ENCODE measurements around the gene IL17C.

The IL17C gene

DNA sequence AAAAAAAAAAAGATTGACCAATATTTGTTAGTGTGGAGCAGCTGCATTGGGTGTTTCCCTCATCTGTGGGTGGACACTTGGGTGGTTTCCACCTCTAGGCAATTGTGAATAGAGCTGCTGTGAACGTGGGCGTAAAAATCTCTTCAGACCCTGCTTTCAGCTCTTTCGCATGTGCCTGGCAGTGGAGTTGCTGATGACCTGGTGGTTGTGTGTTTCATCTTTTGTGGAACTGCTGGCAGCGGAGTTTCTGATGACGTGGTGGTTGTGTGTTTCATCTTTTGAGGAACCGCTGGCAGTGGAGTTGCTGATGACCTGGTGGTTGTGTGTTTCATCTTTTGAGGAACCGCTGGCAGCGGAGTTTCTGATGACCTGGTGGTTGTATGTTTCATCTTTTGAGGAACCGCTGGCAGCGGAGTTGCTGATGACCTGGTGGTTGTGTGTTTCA is 46.8 kb upstream of the IL17C start:
- H3K4me3 ChIP-seq (ENCODE audit: low read length), result no peak overlapping the region
- TF ChIP-seq, protein P1, sequence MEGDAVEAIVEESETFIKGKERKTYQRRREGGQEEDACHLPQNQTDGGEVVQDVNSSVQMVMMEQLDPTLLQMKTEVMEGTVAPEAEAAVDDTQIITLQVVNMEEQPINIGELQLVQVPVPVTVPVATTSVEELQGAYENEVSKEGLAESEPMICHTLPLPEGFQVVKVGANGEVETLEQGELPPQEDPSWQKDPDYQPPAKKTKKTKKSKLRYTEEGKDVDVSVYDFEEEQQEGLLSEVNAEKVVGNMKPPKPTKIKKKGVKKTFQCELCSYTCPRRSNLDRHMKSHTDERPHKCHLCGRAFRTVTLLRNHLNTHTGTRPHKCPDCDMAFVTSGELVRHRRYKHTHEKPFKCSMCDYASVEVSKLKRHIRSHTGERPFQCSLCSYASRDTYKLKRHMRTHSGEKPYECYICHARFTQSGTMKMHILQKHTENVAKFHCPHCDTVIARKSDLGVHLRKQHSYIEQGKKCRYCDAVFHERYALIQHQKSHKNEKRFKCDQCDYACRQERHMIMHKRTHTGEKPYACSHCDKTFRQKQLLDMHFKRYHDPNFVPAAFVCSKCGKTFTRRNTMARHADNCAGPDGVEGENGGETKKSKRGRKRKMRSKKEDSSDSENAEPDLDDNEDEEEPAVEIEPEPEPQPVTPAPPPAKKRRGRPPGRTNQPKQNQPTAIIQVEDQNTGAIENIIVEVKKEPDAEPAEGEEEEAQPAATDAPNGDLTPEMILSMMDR (IDR thresholded peaks at IDR 0.05; ENCODE audit: low read depth, low read length, poor library complexity, severe bottlenecking), result no peak
- no peak for TF ChIP-seq EZH2phosphoT487 (IDR thresholded peaks at IDR 0.05; ENCODE audit: borderline replicate concordance, low read length)
- H4K20me1 ChIP-seq (ENCODE audit: control insufficient read depth, insufficient read depth, low read depth, low read length), result peaks cover 3% of the 10 kb centered on the region
- no peaks in the 10 kb centered on the region for H3F3A ChIP-seq (ENCODE audit: control insufficient read depth, insufficient read depth)
- no peak overlapping the region for H3K27ac ChIP-seq (ENCODE audit: low read depth, low read length)
- no peaks in the 10 kb centered on the region for H3K9me2 ChIP-seq (replicated peaks; ENCODE audit: control insufficient read depth, low read length)
- H3K4me1 ChIP-seq (ENCODE audit: control insufficient read depth, low read length), result no peaks in the 10 kb centered on the region
- no peaks in the 10 kb centered on the region for H3K27me3 ChIP-seq (ENCODE audit: control insufficient read depth, low read length)
- H3K36me3 ChIP-seq (ENCODE audit: control insufficient read depth, low read length), result peaks cover 67% of the 10 kb centered on the region
- H3K79me2 ChIP-seq (ENCODE audit: control insufficient read depth, low read length), result peaks cover 67% of the 10 kb centered on the region
- H3K4me2 ChIP-seq (ENCODE audit: low read length), result no peak overlapping the region
- no peaks in the 10 kb centered on the region for H3K9me3 ChIP-seq (ENCODE audit: control insufficient read depth, insufficient read depth, low read length)

DNA sequence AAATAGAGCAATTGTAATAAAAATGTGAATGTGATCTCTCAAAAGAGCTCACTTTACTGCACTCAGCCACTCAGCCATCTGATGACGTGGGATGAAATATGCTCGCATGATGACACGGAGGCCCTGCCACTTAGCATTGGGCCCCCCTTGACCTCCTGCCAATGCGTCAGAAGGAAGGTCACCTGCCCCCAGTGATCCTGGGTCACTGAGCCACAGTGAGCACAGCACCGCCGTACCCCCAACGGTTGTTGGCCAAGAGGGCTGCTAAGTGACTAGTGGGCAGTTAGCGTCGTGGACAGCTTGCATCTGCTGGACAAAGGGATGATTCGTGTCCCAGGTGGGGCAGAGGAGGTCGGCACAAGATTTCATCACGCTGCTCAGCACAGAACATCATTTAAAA is 45.3 kb upstream of the IL17C start:
- no peaks in the 10 kb centered on the region for H3K27me3 ChIP-seq (ENCODE audit: control insufficient read depth, low read length)
- H3K4me3 ChIP-seq (ENCODE audit: low read length), result no peak overlapping the region
- peaks cover 3% of the 10 kb centered on the region for H4K20me1 ChIP-seq (ENCODE audit: control insufficient read depth, insufficient read depth, low read depth, low read length)
- H3K4me2 ChIP-seq (ENCODE audit: low read length), result no peak overlapping the region
- no peak overlapping the region for H3K27ac ChIP-seq (ENCODE audit: low read depth, low read length)
- peaks cover 75% of the 10 kb centered on the region for H3K79me2 ChIP-seq (ENCODE audit: control insufficient read depth, low read length)
- no peaks in the 10 kb centered on the region for H3F3A ChIP-seq (ENCODE audit: control insufficient read depth, insufficient read depth)
- no peak for TF ChIP-seq EZH2phosphoT487 (IDR thresholded peaks at IDR 0.05; ENCODE audit: borderline replicate concordance, low read length)
- TF ChIP-seq, protein P1 (IDR thresholded peaks at IDR 0.05; ENCODE audit: low read depth, low read length, poor library complexity, severe bottlenecking), result no peak
- H3K9me3 ChIP-seq (ENCODE audit: control insufficient read depth, insufficient read depth, low read length), result no peaks in the 10 kb centered on the region
- no peaks in the 10 kb centered on the region for H3K9me2 ChIP-seq (replicated peaks; ENCODE audit: control insufficient read depth, low read length)
- peaks cover 63% of the 10 kb centered on the region for H3K36me3 ChIP-seq (ENCODE audit: control insufficient read depth, low read length)
- H3K4me1 ChIP-seq (ENCODE audit: control insufficient read depth, low read length), result no peaks in the 10 kb centered on the region

DNA sequence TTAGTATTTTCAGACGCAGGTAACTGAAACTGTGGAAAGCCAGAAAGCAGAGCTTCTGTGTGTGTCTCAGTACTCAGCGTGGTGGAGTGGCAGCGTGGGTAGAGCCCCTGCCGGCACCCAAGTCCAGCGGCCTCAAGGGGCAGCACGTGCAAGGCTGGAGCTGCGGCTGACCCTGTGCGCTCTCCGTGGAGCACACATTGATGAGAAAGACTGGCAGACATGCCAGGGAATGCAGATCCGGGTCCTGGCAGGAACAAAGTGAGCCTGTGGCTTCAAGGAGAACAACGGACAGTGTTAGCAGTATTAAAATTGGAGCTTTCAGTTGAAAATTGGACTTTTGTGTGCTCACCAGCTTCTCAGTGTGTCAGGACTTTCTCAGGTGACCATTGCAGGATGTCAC is 44.9 kb upstream of the IL17C start:
- peaks cover 63% of the 10 kb centered on the region for H3K36me3 ChIP-seq (ENCODE audit: control insufficient read depth, low read length)
- H3K27ac ChIP-seq (ENCODE audit: low read depth, low read length), result no peak overlapping the region
- H3K27me3 ChIP-seq (ENCODE audit: control insufficient read depth, low read length), result no peaks in the 10 kb centered on the region

More for the DNA sequence above, 44.9 kb upstream of the IL17C start:
- peaks cover 71% of the 10 kb centered on the region for H3K79me2 ChIP-seq (ENCODE audit: control insufficient read depth, low read length)
- H3F3A ChIP-seq (ENCODE audit: control insufficient read depth, insufficient read depth), result no peaks in the 10 kb centered on the region
- H3K4me1 ChIP-seq (ENCODE audit: control insufficient read depth, low read length), result no peaks in the 10 kb centered on the region
- no peak overlapping the region for H3K4me2 ChIP-seq (ENCODE audit: low read length)
- no peaks in the 10 kb centered on the region for H3K9me2 ChIP-seq (replicated peaks; ENCODE audit: control insufficient read depth, low read length)
- peaks cover 3% of the 10 kb centered on the region for H4K20me1 ChIP-seq (ENCODE audit: control insufficient read depth, insufficient read depth, low read depth, low read length)
- no peak overlapping the region for H3K4me3 ChIP-seq (ENCODE audit: low read length)
- H3K9me3 ChIP-seq (ENCODE audit: control insufficient read depth, insufficient read depth, low read length), result no peaks in the 10 kb centered on the region
- no peak for TF ChIP-seq EZH2phosphoT487 (IDR thresholded peaks at IDR 0.05; ENCODE audit: borderline replicate concordance, low read length)
- TF ChIP-seq, protein P1 (IDR thresholded peaks at IDR 0.05; ENCODE audit: low read depth, low read length, poor library complexity, severe bottlenecking), result no peak

All from DOHH2 (cell line).